ENCODE results near the gene APBA1. TPM values are rescaled to one million over a fixed set of nuclear protein-coding genes. Genes with fewer than 3 reads are reported as not detected.

The APBA1 gene
- total RNA-seq, 4 donors from 2014 or later, result 3.9 to 16.0 (median 6.6) TPM

DNA sequence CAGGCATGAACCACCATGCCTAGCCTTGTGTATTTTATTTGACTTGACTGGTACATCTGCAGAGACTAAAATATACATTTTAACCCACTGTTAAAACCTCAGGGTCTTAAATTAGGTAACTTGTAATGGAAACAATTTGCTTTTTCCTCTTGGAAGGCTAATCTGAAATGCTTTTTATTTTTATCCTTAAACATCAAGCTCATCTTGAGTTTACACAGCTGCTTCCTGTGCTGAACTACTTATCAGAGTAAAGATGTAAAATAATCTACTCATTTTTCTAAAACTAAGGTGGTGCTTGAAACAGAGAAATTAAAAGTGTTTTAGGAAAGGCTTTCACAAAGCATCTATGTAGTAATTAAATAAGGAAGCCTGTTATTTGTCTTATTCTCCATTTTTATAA lies 203.0 kb downstream of the APBA1 start:
- TF ChIP-seq, protein P1, sequence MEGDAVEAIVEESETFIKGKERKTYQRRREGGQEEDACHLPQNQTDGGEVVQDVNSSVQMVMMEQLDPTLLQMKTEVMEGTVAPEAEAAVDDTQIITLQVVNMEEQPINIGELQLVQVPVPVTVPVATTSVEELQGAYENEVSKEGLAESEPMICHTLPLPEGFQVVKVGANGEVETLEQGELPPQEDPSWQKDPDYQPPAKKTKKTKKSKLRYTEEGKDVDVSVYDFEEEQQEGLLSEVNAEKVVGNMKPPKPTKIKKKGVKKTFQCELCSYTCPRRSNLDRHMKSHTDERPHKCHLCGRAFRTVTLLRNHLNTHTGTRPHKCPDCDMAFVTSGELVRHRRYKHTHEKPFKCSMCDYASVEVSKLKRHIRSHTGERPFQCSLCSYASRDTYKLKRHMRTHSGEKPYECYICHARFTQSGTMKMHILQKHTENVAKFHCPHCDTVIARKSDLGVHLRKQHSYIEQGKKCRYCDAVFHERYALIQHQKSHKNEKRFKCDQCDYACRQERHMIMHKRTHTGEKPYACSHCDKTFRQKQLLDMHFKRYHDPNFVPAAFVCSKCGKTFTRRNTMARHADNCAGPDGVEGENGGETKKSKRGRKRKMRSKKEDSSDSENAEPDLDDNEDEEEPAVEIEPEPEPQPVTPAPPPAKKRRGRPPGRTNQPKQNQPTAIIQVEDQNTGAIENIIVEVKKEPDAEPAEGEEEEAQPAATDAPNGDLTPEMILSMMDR (IDR thresholded peaks at IDR 0.05; ENCODE audit: low read depth), result no peak

GRCh38 chr9:69468380-69468779 lies 203.8 kb downstream of the APBA1 start:
- TF ChIP-seq, protein P1 (IDR thresholded peaks at IDR 0.05; ENCODE audit: low read depth), result no peak

DNA sequence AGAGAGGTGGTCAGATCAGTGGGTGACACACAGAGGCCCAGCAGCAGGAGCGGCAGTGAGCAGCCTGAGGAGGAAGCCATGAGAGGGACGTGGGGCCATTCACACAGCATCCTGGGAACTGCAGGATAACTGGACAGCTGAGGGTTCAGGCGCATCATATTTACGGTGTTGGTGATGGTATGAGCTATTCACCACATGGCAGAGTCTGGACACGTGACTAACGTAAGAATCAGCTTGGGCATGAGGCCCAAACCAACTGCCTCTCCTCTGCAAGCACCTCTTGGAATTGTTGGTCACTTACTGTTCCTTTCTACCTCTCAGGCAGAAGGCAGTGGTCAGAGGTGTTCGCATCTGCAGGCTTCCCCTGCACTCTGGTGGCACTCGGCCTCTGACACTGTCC lies 206.0 kb downstream of the APBA1 start:
- TF ChIP-seq, protein P1 (IDR thresholded peaks at IDR 0.05; ENCODE audit: low read depth), result no peak

DNA sequence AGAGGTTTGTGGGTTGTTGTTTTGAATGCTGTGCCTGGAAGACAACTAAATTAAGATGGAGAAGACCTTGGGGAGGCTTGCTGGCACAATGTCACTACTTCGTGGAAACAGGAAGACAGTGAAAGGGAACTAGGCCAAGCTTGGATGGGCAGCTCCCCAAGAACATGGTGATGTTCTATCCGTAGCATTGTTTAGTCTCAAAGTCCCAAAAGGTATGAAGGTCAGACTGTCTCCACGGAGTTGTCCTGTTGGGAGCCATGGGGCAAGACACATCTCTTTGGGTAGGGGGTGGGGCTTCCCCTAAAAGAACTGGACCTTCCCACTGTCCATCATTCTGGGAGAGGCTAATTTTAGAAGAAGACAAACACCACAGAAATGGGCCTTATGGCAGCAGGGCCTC lies 206.7 kb downstream of the APBA1 start:
- TF ChIP-seq, protein P1 (IDR thresholded peaks at IDR 0.05; ENCODE audit: low read depth), result no peak

DNA sequence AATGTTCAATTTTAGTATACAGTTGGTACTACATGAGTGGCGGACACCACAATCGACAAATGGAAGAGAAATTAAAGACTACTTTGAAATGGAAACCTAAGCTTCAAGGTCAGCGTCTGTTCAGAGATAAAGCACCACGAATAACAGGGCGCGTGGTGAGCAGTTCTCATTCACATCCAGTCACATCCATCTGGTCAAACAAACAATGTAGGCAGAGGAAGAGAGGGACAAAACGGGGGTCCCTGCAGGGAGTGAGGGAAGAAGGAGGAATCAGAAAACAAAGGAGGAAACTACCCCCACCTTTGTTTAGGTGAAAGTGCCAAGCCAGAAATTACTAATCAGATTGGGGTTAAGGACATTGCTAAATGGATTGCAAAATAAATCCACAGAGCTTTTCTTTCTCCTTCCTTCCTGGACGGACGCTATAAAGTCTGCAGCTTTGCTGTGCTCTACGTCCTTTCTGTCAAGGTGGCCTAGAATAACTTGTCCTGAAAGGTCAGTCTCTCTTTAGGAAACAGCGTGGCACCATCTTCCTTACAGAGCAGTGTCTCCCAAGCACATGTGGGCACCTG lies 208.6 kb downstream of the APBA1 start:
- TF ChIP-seq, protein P1 (IDR thresholded peaks at IDR 0.05; ENCODE audit: low read depth), result no peak

GRCh38 chr9:69462394-69462793 lies 209.8 kb downstream of the APBA1 start:
- TF ChIP-seq, protein P1 (IDR thresholded peaks at IDR 0.05; ENCODE audit: low read depth), result no peak

GRCh38 chr9:69461103-69461887 lies 210.9 kb downstream of the APBA1 start:
- TF ChIP-seq, protein P1 (IDR thresholded peaks at IDR 0.05; ENCODE audit: low read depth), result no peak
